ENCODE data around the gene RAP1B. TPM values are rescaled to one million over a fixed set of nuclear protein-coding genes. Genes with fewer than 3 reads are reported as not detected.

The RAP1B gene
- total and polyA plus RNA-seq, 3 donors from 2014 or later: 133 to 200 (median 190) TPM

GRCh38 chr12:68639396-68639767, 28.7 kb downstream of the RAP1B start:
- H3K27me3 ChIP-seq: no peaks in the 10 kb centered on the region
- no peaks in the 10 kb centered on the region for H3K9me3 ChIP-seq
- no peak overlapping the region for H3K27ac ChIP-seq
- intact Hi-C loops (cut with DNase I; ENCODE audit: low total_unique reads): no loop called here
- H3K4me1 ChIP-seq: peaks cover 10% of the 10 kb centered on the region
- no peak for TF ChIP-seq CTCF (IDR thresholded peaks at IDR 0.05)
- no peak for DNase-seq
- no peaks in the 10 kb centered on the region for H3K36me3 ChIP-seq (ENCODE audit: low read depth, missing control alignments)
- 89 to 100% methylated on average over 1 of the region's 1 CpG for WGBS, 2 donors
- H3K4me3 ChIP-seq: no peak overlapping the region

GRCh38 chr12:68641138-68641537, 30.4 kb downstream of the RAP1B start:
- Histone ChIP-seq H3K36me3 (ENCODE audit: low read depth, missing control alignments) (no peaks in the 10 kb centered on the region), H3K4me3 (no peak overlapping the region), H3K9me3 (no peaks in the 10 kb centered on the region), H3K27me3 (no peaks in the 10 kb centered on the region), H3K27ac (no peak overlapping the region), H3K4me1 (no peaks in the 10 kb centered on the region)
- no peak for DNase-seq
- intact Hi-C loops (cut with DNase I; ENCODE audit: low total_unique reads): no loop called here
- WGBS, 2 donors: 54 to 59% methylated on average over 5 of the region's 5 CpGs
- TF ChIP-seq POLR2A (IDR thresholded peaks at IDR 0.05) (no peak), CTCF (IDR thresholded peaks at IDR 0.05) (no peak)

- no peak for DNase-seq
- H3K36me3 ChIP-seq (ENCODE audit: low read depth, missing control alignments): no peaks in the 10 kb centered on the region
- WGBS, 2 donors: 93 to 94% methylated on average over 5 of the region's 5 CpGs
- TF ChIP-seq CTCF (IDR thresholded peaks at IDR 0.05): no peak
- TF ChIP-seq POLR2A (IDR thresholded peaks at IDR 0.05): no peak
- no peak overlapping the region for H3K4me3 ChIP-seq
- no peaks in the 10 kb centered on the region for H3K9me3 ChIP-seq
- H3K27me3 ChIP-seq: no peaks in the 10 kb centered on the region
- no peaks in the 10 kb centered on the region for H3K4me1 ChIP-seq
- no peak overlapping the region for H3K27ac ChIP-seq
- intact Hi-C loops (cut with DNase I; ENCODE audit: low total_unique reads): no loop called here
Measured at GRCh38 chr12:68646484-68646883, 35.8 kb downstream of the RAP1B start.

- no peak for DNase-seq
- H3K4me1 ChIP-seq: no peaks in the 10 kb centered on the region
- intact Hi-C loops (cut with DNase I; ENCODE audit: low total_unique reads): no loop called here
- H3K27me3 ChIP-seq: no peaks in the 10 kb centered on the region
- no peak for TF ChIP-seq POLR2A (IDR thresholded peaks at IDR 0.05)
- TF ChIP-seq CTCF (IDR thresholded peaks at IDR 0.05): no peak
- no peak overlapping the region for H3K4me3 ChIP-seq
- no peak overlapping the region for H3K27ac ChIP-seq
- 82 to 94% methylated on average over 1 of the region's 1 CpG for WGBS, 2 donors
- no peaks in the 10 kb centered on the region for H3K9me3 ChIP-seq
- H3K36me3 ChIP-seq (ENCODE audit: low read depth, missing control alignments): no peaks in the 10 kb centered on the region
Measured at GRCh38 chr12:68647507-68647906, 36.8 kb downstream of the RAP1B start.

- Histone ChIP-seq H3K9me3 (no peaks in the 10 kb centered on the region), H3K4me3 (no peak overlapping the region), H3K4me1 (no peaks in the 10 kb centered on the region), H3K36me3 (ENCODE audit: low read depth, missing control alignments) (no peaks in the 10 kb centered on the region), H3K27ac (no peak overlapping the region), H3K27me3 (no peaks in the 10 kb centered on the region)
- intact Hi-C loops (cut with DNase I; ENCODE audit: low total_unique reads): no loop called here
- DNase-seq: no peak
- 87 to 88% methylated on average over 3 of the region's 3 CpGs for WGBS, 2 donors
- TF ChIP-seq POLR2A (IDR thresholded peaks at IDR 0.05) (no peak), CTCF (IDR thresholded peaks at IDR 0.05) (no peak)
Measured at GRCh38 chr12:68648179-68648578, 37.5 kb downstream of the RAP1B start.
